Right cardiac atrium (tissue), 5 donors: ENCODE measurements around the gene TNN. TPM values are rescaled to one million over a fixed set of nuclear protein-coding genes. Genes with fewer than 3 reads are reported as not detected.
A peak's percentile ranks its signal among the peaks of the same experiment; 100 is the strongest.

ENCODE experiments used
- ATAC-seq, 2 donors: fragments of 200-7000 bp; cut with Tn5 transposase; one replicate each; pipeline versions ENCODE4 v1.8.0 to v1.9.1; 2020; ENCODE audit warnings: moderate library complexity in 2 of 2, mild to moderate bottlenecking in 1 of 2
- DNase-seq, 3 donors: peaks; one replicate each; pipeline ENCODE4 v3.0.0-alpha.2; 2020
- H3K27ac ChIP-seq: one replicate; pipeline ENCODE4 v1.5.1; 2013; ENCODE audit warnings: mild to moderate bottlenecking, low read length, control low read depth, moderate library complexity
- H3K27me3 ChIP-seq: one replicate; pipeline ENCODE4 v1.6.1; 2013; ENCODE audit not compliant: control insufficient read depth, insufficient read depth
- H3K4me1 ChIP-seq: one replicate; pipeline ENCODE4 v1.6.1; 2013; ENCODE audit warnings: low read length; ENCODE audit not compliant: control insufficient read depth, insufficient read depth
- H3K4me3 ChIP-seq: one replicate; pipeline ENCODE4 v1.5.1; 2013; ENCODE audit warnings: low read length, control low read depth
- H3K9me3 ChIP-seq: one replicate; pipeline ENCODE4 v1.6.1; 2013; ENCODE audit warnings: low read length; ENCODE audit not compliant: control insufficient read depth
- WGBS: extraction: QIAGEN DNeasy Blood & Tissue Kit; methylation state at CpG from one replicate; pipeline ENCODE4 v1.1.7; 2013; 5-methylcytosine and 5-hydroxymethylcytosine counted together
- intact Hi-C, 4 donors: fragments of 100-400 bp; cut with DNase I; formaldehyde crosslinking; loops; one replicate each; pipeline versions ENCODE4 v1.11.0 to v1.14.0; 2022 to 2023
- polyA plus RNA-seq: library from polyadenylated mRNA; stranded (reverse); fragments of 200-250 nt; gene quantifications from one replicate; pipeline ENCODE4 v1.2.3, GENCODE V29; 2013
- total RNA-seq, 4 donors: library from RNA; stranded (reverse); fragmentation: NEBNext Ultra II Directional; extraction: Animal tissue kit (Norgen Biotek cat#: 25700); gene quantifications; one replicate each; pipeline ENCODE4 v1.2.1, GENCODE V29; 2021
- donor health status: healthy with polysubstance abuse.
- donor health status: DM: no; HTN: yes; CAD: no.
- donor health status: DM: no; HTN: no; CAD: no.
- donor health status: DM: no; HTN: yes; CAD: no; lungs with severe emphysema.
- donor health status: DM: yes; HTN: yes; CAD: no.

The TNN gene
- total and polyA plus RNA-seq, 5 donors: 0.09 to 0.19 (median 0.13) TPM; not detected in 1

- peak overlapping the region; percentile 88 for H3K27ac ChIP-seq
Observed at GRCh38 chr1:175129997-175130648, 62.5 kb downstream of the TNN start.

DNA sequence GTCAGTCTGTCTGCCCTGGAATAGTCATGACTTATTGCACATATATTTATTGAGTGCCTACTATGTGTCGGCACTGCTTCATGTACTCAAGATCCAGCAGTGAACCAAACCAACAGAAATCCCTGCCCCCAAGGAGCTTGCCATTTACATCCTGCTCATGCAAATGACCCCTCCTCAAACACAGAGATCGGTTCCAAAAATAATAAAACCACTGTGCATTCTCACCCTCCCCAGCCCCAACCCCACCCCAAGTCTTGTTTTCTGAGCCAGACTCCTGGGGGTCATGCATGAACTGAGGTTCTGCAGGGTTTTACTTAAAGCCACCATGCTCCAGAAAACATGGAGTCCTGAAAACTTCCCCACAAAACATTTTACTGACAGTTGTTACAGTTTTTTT, 63.0 kb downstream of the TNN start:
- Histone ChIP-seq H3K4me3 (no peak overlapping the region), H3K4me1 (peaks cover 24% of the 10 kb centered on the region), H3K27ac (no peak overlapping the region), H3K27me3 (no peaks in the 10 kb centered on the region), H3K9me3 (no peaks in the 10 kb centered on the region)
- ATAC-seq: no peak
- DNase-seq: no peak
- WGBS: 62% methylated on average over 2 of the region's 2 CpGs
- intact Hi-C loops: no loop called here

More at GRCh38 chr1:175129997-175130648, 62.5 kb downstream of the TNN start:
- no peaks in the 10 kb centered on the region for H3K27me3 ChIP-seq
- DNase-seq: no peak
- WGBS: 54% methylated on average over 5 of the region's 5 CpGs
- H3K4me1 ChIP-seq: peaks cover 24% of the 10 kb centered on the region
- no peaks in the 10 kb centered on the region for H3K9me3 ChIP-seq
- ATAC-seq: peak; percentile 28 to 77
- intact Hi-C loops: loop anchor here in 2 of 4 donors (5.0 kb wide), 1 partner anchor 98 kb away; no protein-coding TSS in a partner anchor
- no peak overlapping the region for H3K4me3 ChIP-seq

DNA sequence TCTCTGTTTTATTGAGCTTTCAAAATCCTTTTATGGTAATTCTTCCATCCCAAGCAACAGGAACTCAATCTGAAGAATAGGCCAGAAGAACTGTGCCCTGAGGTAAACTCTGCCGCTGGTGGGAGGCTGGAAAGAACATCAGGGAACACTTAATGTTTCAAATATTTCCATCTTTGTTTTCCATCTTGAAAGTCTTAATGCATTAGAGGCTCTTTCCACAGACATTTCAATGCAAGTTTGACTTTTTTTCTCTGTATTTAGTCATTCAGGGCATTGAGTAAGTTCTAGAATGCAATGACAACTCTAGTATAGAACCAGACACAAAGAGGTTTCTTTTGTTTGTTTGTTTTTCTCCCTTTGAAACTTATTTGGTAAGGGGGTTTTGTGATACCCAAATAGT, 63.5 kb downstream of the TNN start:
- 45% methylated on average over 1 of the region's 1 CpG for WGBS
- Histone ChIP-seq H3K27ac (no peak overlapping the region), H3K27me3 (no peaks in the 10 kb centered on the region), H3K4me1 (peaks cover 24% of the 10 kb centered on the region), H3K9me3 (no peaks in the 10 kb centered on the region), H3K4me3 (no peak overlapping the region)
- no peak for DNase-seq
- ATAC-seq: no peak
- intact Hi-C loops: no loop called here

DNA sequence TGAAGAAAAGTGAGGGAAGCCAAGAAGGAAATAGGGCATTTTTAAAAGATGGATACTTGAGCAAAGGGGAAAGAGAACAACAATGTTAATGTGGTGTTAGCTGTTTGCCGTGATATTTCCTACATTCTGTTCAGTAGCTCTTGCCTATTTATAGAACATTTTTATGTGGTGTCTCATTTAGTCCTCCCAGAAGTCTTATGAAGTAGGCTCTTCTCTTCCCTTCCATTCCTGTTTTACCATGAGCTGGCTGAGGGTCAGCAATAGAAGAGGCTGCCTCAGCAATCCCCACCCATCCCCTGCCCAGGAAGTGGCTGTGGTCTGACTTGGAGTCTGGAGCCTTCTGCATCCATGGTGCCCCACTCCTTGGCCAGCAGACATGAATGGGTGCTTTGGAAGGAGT, 64.8 kb downstream of the TNN start:
- intact Hi-C loops: no loop called here
- ATAC-seq (no peak), DNase-seq (no peak)
- H3K27ac ChIP-seq: no peak overlapping the region
- H3K4me1 ChIP-seq: peaks cover 22% of the 10 kb centered on the region
- H3K4me3 ChIP-seq: no peak overlapping the region
- no peaks in the 10 kb centered on the region for H3K9me3 ChIP-seq
- WGBS: 27% methylated on average over 1 of the region's 1 CpG
- no peaks in the 10 kb centered on the region for H3K27me3 ChIP-seq

- 82% methylated on average over 6 of the region's 6 CpGs for WGBS
- no peak overlapping the region for H3K27ac ChIP-seq
- H3K27me3 ChIP-seq: no peaks in the 10 kb centered on the region
- H3K4me3 ChIP-seq: no peak overlapping the region
- no peak for DNase-seq
- intact Hi-C loops: no loop called here
- peaks cover 14% of the 10 kb centered on the region for H3K4me1 ChIP-seq
- no peak for ATAC-seq
- H3K9me3 ChIP-seq: no peaks in the 10 kb centered on the region
Observed at GRCh38 chr1:175133673-175134435, 66.2 kb downstream of the TNN start.

- Histone ChIP-seq H3K9me3 (no peaks in the 10 kb centered on the region), H3K4me3 (no peak overlapping the region), H3K27ac (no peak overlapping the region), H3K4me1 (peaks cover 13% of the 10 kb centered on the region), H3K27me3 (no peaks in the 10 kb centered on the region)
- DNase-seq: no peak
- ATAC-seq: no peak
- WGBS: 76% methylated on average over 1 of the region's 1 CpG
- intact Hi-C loops: no loop called here
Observed at GRCh38 chr1:175134500-175134899, 66.9 kb downstream of the TNN start.

DNA sequence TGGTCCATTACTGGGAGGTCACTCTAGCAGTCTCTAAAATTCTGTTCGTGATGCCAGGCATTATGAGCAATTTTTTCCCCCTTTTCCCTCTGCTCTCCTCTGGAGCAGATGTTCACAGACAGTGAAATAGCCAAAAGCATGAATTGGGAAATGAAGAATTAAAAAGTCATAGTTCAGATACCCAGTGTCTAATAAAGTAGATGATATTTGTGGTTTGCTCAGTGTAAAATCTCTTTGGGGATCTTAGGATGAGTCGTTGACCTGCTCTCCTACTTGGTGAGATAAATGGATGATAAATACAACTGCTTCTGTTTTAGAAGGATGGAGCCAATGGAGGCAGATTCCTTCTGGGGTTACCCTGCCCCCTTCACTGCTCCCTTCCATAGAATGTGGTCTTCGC, 68.6 kb downstream of the TNN start:
- H3K4me1 ChIP-seq: peaks cover 2% of the 10 kb centered on the region
- intact Hi-C loops: no loop called here

GRCh38 chr1:175137369-175137768, 69.7 kb downstream of the TNN start:
- H3K4me1 ChIP-seq: no peaks in the 10 kb centered on the region
- no peaks in the 10 kb centered on the region for H3K27me3 ChIP-seq
- H3K9me3 ChIP-seq: no peaks in the 10 kb centered on the region
- intact Hi-C loops: no loop called here
- DNase-seq: no peak
- no peak overlapping the region for H3K4me3 ChIP-seq
- no peak overlapping the region for H3K27ac ChIP-seq
- 90% methylated on average over 1 of the region's 1 CpG for WGBS
- no peak for ATAC-seq

More for the DNA sequence above, 68.6 kb downstream of the TNN start:
- H3K27me3 ChIP-seq: no peaks in the 10 kb centered on the region
- DNase-seq (no peak), ATAC-seq (no peak)
- no peaks in the 10 kb centered on the region for H3K9me3 ChIP-seq
- H3K4me3 ChIP-seq: no peak overlapping the region
- WGBS: 82% methylated on average over 3 of the region's 3 CpGs
- no peak overlapping the region for H3K27ac ChIP-seq

DNA sequence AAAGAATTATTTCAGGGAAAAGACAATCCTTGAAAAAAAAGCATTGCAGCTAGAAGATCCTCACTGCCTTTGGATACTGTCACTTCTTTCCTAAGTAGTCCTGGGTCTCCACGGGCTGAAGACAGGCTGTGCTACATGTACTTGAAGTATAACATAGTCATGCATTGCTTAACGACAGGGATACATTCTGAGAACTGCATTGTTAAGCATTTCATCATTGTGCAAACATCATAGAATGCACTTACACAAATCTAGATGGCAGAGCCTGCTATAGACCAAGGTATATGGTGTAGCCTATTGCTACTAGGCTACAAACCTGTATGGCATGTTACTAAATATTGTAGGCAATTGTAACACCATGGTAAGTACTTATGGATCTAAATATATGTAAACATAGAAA, 70.9 kb downstream of the TNN start:
- no peak overlapping the region for H3K27ac ChIP-seq
- ATAC-seq (no peak), DNase-seq (no peak)
- intact Hi-C loops: no loop called here
- no peaks in the 10 kb centered on the region for H3K27me3 ChIP-seq
- WGBS: 72% methylated on average over 2 of the region's 2 CpGs
- H3K4me3 ChIP-seq: no peak overlapping the region
- no peaks in the 10 kb centered on the region for H3K4me1 ChIP-seq
- no peaks in the 10 kb centered on the region for H3K9me3 ChIP-seq

GRCh38 chr1:175145899-175146528, 78.4 kb downstream of the TNN start:
- ATAC-seq (no peak), DNase-seq (no peak)
- Histone ChIP-seq H3K4me1 (no peaks in the 10 kb centered on the region), H3K4me3 (no peak overlapping the region), H3K9me3 (no peaks in the 10 kb centered on the region), H3K27me3 (no peaks in the 10 kb centered on the region), H3K27ac (no peak overlapping the region)
- intact Hi-C loops: loop anchor here in 1 of 4 donors (10.0 kb wide), 1 partner anchor 999 kb away; no protein-coding TSS in a partner anchor
- 69% methylated on average over 7 of the region's 7 CpGs for WGBS
